GM23248 (cell line): ENCODE measurements around the gene NCK2. TPM values are rescaled to one million over a fixed set of nuclear protein-coding genes. Genes with fewer than 3 reads are reported as not detected.

Experiments
- DNase-seq: peaks from one replicate; pipeline ENCODE4 v3.0.0-alpha.2; 2015
- H2AFZ ChIP-seq: fragments of 200-600 bp; sonication (generic); 2 replicates; pipeline ENCODE4 v1.6.1; 2016; ENCODE audit warnings: antibody characterized with exemption
- H3F3A ChIP-seq: fragments of 200-600 bp; sonication (generic); 2 replicates; pipeline ENCODE4 v1.6.1; 2016; ENCODE audit warnings: mild to moderate bottlenecking, antibody characterized with exemption, mixed run types; ENCODE audit not compliant: insufficient read depth
- H3K27ac ChIP-seq: fragments of 200-600 bp; sonication (generic); 2 replicates; pipeline ENCODE4 v1.5.1; 2016; ENCODE audit warnings: mild to moderate bottlenecking
- H3K27me3 ChIP-seq: fragments of 200-600 bp; sonication (generic); replicated peaks from 2 replicates; pipeline ENCODE4 v1.6.1; 2016; ENCODE audit warnings: mild to moderate bottlenecking; ENCODE audit not compliant: insufficient read depth
- H3K36me3 ChIP-seq: fragments of 200-600 bp; sonication (generic); 2 replicates; pipeline ENCODE4 v1.6.1; 2016; ENCODE audit warnings: low read depth, mild to moderate bottlenecking
- H3K4me1 ChIP-seq: fragments of 200-600 bp; sonication (generic); 2 replicates; pipeline ENCODE4 v1.6.1; 2016; ENCODE audit warnings: mild to moderate bottlenecking; ENCODE audit not compliant: insufficient read depth
- H3K4me2 ChIP-seq: fragments of 200-600 bp; sonication (generic); one replicate; pipeline ENCODE4 v1.6.1; 2016; ENCODE audit warnings: mild to moderate bottlenecking; ENCODE audit not compliant: unreplicated experiment
- H3K4me3 ChIP-seq: fragments of 200-600 bp; sonication (generic); 2 replicates; pipeline ENCODE4 v1.5.1; 2016; ENCODE audit warnings: mild to moderate bottlenecking
- H3K79me2 ChIP-seq: fragments of 200-600 bp; sonication (generic); 2 replicates; pipeline ENCODE4 v1.6.1; 2016; ENCODE audit warnings: mild to moderate bottlenecking; ENCODE audit not compliant: insufficient read depth
- H3K9ac ChIP-seq: fragments of 200-600 bp; sonication (generic); 2 replicates; pipeline ENCODE4 v1.6.1; 2016; ENCODE audit warnings: mild to moderate bottlenecking
- H3K9me2 ChIP-seq: fragments of 200-600 bp; sonication (generic); 2 replicates; pipeline ENCODE4 v1.6.1; 2016; ENCODE audit warnings: mixed run types, mild to moderate bottlenecking, moderate library complexity; ENCODE audit not compliant: insufficient read depth
- H3K9me3 ChIP-seq: fragments of 200-600 bp; sonication (generic); one replicate; pipeline ENCODE4 v1.6.1; 2017; ENCODE audit warnings: low read depth
- H4K20me1 ChIP-seq: fragments of 200-600 bp; sonication (generic); 2 replicates; pipeline ENCODE4 v1.6.0; 2016; ENCODE audit not compliant: insufficient read depth
- EZH2 ChIP-seq: fragments of 200-600 bp; sonication (generic); IDR thresholded peaks from 2 replicates; pipeline ENCODE4 v1.6.1; 2018; ENCODE audit warnings: antibody characterized with exemption, mild to moderate bottlenecking; ENCODE audit not compliant: insufficient read depth, poor library complexity, severe bottlenecking
- EZH2phosphoT487 ChIP-seq: fragments of 200-600 bp; sonication (generic); IDR thresholded peaks from 2 replicates; pipeline ENCODE4 v1.6.1; 2018; ENCODE audit warnings: antibody characterized with exemption, moderate library complexity, mild to moderate bottlenecking, low read depth; ENCODE audit not compliant: insufficient read depth
- WGBS, 2 experiments: methylation state at CpG; one replicate each; pipeline ENCODE4 v1.1.6; 2015 to 2017; ENCODE audit warnings: low lambda C conversion rate in 2 of 2, low coverage in 1 of 2; ENCODE audit errors: missing lambda C conversion rate in 2 of 2; 5-methylcytosine and 5-hydroxymethylcytosine counted together
- in situ Hi-C: fragments of 300-500 bp; cut with MboI; formaldehyde crosslinking; loops from 2 replicates; pipeline ENCODE4 v1.15.0; 2020
- polyA plus RNA-seq: library from polyadenylated mRNA; unstranded; fragments of >200 nt; fragmentation: Nextera tagmentation; extraction: Ambion mirVana; gene quantifications from 2 replicates; pipeline ENCODE4 v1.2.1, GENCODE V29; 2016
- total RNA-seq: library from RNA; depleted of rRNA; stranded (reverse); fragments of >200 nt; shearing (Covaris generic); gene quantifications from 2 replicates; pipeline ENCODE4 v1.2.3, GENCODE V29; 2014

The NCK2 gene
- total and polyA plus RNA-seq, 2 experiments from 2014 or later: 5.1 to 25.2 TPM

DNA sequence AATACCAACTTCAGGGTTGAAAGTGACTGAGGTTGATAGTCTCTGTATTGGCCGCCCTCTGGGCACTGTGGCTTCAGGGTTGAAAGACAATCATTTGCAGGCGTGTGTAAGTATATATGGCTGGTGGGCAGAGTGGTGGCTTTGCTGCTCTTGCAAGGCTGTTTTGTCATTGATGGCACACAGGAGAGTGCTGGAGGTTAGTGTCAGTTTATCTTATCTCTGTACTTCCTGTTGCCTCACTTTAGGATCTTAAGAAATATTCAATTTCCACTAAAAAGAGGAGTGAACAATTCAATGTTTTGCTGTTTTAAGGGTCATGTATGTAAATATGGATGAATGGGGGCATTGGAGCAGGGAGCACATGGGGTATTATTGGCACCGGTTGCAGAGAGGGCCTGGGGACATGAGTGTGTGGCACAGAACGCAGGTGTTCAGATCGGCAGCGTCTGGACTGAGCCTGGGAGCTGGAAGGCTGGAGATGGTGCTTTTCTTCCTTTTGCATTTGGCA is 51.5 kb downstream of the NCK2 start:
- Histone ChIP-seq H3K9me3 (no peaks in the 10 kb centered on the region), H3K4me2 (peak overlapping the region; percentile 75), H3K27ac (peak overlapping the region; percentile 81), H3K4me1 (peaks cover 41% of the 10 kb centered on the region), H2AFZ (no peak overlapping the region), H3K27me3 (no peaks in the 10 kb centered on the region), H3K9me2 (no peaks in the 10 kb centered on the region), H3K4me3 (no peak overlapping the region), H4K20me1 (no peaks in the 10 kb centered on the region), H3F3A (peaks cover 32% of the 10 kb centered on the region), H3K9ac (no peak overlapping the region), H3K79me2 (peaks cover 89% of the 10 kb centered on the region), H3K36me3 (no peaks in the 10 kb centered on the region)
- no peak for DNase-seq
- TF ChIP-seq EZH2 (no peak), EZH2phosphoT487 (no peak)
- WGBS, 2 experiments: 78 to 83% methylated on average over 6 of the region's 6 CpGs
- in situ Hi-C loops: no loop called here

GRCh38 chr2:105796791-105797190 is 52.1 kb downstream of the NCK2 start:
- Histone ChIP-seq H3K9me2 (no peaks in the 10 kb centered on the region), H3K9me3 (no peaks in the 10 kb centered on the region), H3K4me3 (0 out of 2 replicates have a peak overlapping the region, but pooled peaks have one; percentile 14), H3K4me2 (peak overlapping the region; percentile 75), H3K4me1 (peaks cover 41% of the 10 kb centered on the region), H3K27me3 (no peaks in the 10 kb centered on the region), H4K20me1 (no peaks in the 10 kb centered on the region), H2AFZ (peak overlapping the region; percentile 72), H3K27ac (peak overlapping the region; percentile 81), H3K79me2 (peaks cover 89% of the 10 kb centered on the region), H3K36me3 (no peaks in the 10 kb centered on the region), H3K9ac (peak overlapping the region; percentile 30; the same call in 1 of the 2 replicates), H3F3A (peaks cover 32% of the 10 kb centered on the region)
- in situ Hi-C loops: no loop called here
- TF ChIP-seq EZH2phosphoT487: no peak
- no peak for TF ChIP-seq EZH2
- peak; percentile 51 for DNase-seq

- Histone ChIP-seq H3K4me1 (peaks cover 41% of the 10 kb centered on the region), H3K4me2 (peak overlapping the region; percentile 75), H3K9ac (peak overlapping the region; percentile 30), H3K27me3 (no peaks in the 10 kb centered on the region), H3F3A (peaks cover 32% of the 10 kb centered on the region), H3K27ac (peak overlapping the region; percentile 81), H3K4me3 (0 out of 2 replicates have a peak overlapping the region, but pooled peaks have one; percentile 14), H3K9me2 (no peaks in the 10 kb centered on the region), H2AFZ (peak overlapping the region; percentile 72), H4K20me1 (no peaks in the 10 kb centered on the region), H3K79me2 (peaks cover 89% of the 10 kb centered on the region), H3K36me3 (no peaks in the 10 kb centered on the region), H3K9me3 (no peaks in the 10 kb centered on the region)
- in situ Hi-C loops: no loop called here
- WGBS, 2 experiments: 32 to 33% methylated on average over 7 of the region's 7 CpGs
- TF ChIP-seq EZH2 (no peak), EZH2phosphoT487 (no peak)
- peak; percentile 69 for DNase-seq
Observed at GRCh38 chr2:105797298-105797819, 52.6 kb downstream of the NCK2 start.

DNA sequence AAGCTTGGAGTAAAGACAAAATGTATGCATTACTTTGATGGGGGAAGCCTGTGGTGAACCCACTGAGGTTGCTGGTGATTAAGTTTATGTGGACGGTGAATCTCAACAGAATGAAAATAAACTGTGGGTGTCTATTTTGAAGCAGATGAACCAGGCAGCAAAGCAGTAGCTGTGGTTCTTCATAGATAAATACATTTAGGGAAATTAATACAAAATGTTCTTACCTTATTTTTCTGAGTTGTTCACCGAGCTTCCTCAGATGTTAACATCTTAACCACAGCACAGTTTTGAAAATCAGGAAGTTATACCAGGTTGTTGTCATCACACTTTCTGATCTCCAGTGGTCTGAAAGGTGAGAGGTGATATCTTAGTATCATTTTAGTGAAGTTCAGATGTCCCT is 53.9 kb downstream of the NCK2 start:
- Histone ChIP-seq H2AFZ (peak overlapping the region; percentile 72; the same call in 1 of the 2 replicates), H3K4me1 (peaks cover 41% of the 10 kb centered on the region), H3K27ac (peak overlapping the region; percentile 81), H3K79me2 (peaks cover 89% of the 10 kb centered on the region), H3K36me3 (no peaks in the 10 kb centered on the region), H3K9me2 (no peaks in the 10 kb centered on the region), H3F3A (peaks cover 32% of the 10 kb centered on the region), H3K4me3 (no peak overlapping the region), H3K9ac (no peak overlapping the region; the same call in 1 of the 2 replicates), H3K4me2 (no peak overlapping the region), H3K27me3 (no peaks in the 10 kb centered on the region), H4K20me1 (0 out of 2 replicates have a peak, but pooled peaks cover 3% of the 10 kb centered on the region), H3K9me3 (no peaks in the 10 kb centered on the region)
- WGBS, 2 experiments: 84 to 86% methylated on average over 2 of the region's 2 CpGs
- DNase-seq: no peak
- TF ChIP-seq EZH2: no peak
- TF ChIP-seq EZH2phosphoT487: no peak
- in situ Hi-C loops: no loop called here
